GM19455 (cell line): ENCODE results near the gene KIFAP3.
"Not testable (repeated sequence)": the region's sequence is repeated elsewhere in the genome, so short reads cannot be mapped to it uniquely, and the experiment has no call there.

Experiments
- ATAC-seq: cut with Tn5 transposase; IDR thresholded peaks from one replicate; pipeline ENCODE4 v1.9.1; 2021; ENCODE audit not compliant: unreplicated experiment

Gene KIFAP3

GRCh38 chr1:170074250-170075157 lies at the start of gene KIFAP3:
Gene KIFAP3, minus strand, starts transcription at chr1:170074695. Its CDS starts 228 bp downstream, at chr1:170074467.
- peak; percentile 99 for ATAC-seq

- no peak for ATAC-seq
Observed at GRCh38 chr1:170122366-170122765, 47.9 kb upstream of the KIFAP3 start.

GRCh38 chr1:170114906-170115305 lies 40.4 kb upstream of the KIFAP3 start:
- ATAC-seq: no peak

GRCh38 chr1:170113140-170113539 lies 38.6 kb upstream of the KIFAP3 start:
- ATAC-seq: not testable (repeated sequence)

- no peak for ATAC-seq
Observed at GRCh38 chr1:170097449-170097948, 23.0 kb upstream of the KIFAP3 start.

- no peak for ATAC-seq
Observed at GRCh38 chr1:170096806-170097340, 22.4 kb upstream of the KIFAP3 start.

GRCh38 chr1:170095976-170096748 lies 21.7 kb upstream of the KIFAP3 start:
- no peak for ATAC-seq

GRCh38 chr1:170094697-170095616 lies 20.5 kb upstream of the KIFAP3 start:
- not testable (repeated sequence) for ATAC-seq

GRCh38 chr1:170086399-170087032 lies 12.0 kb upstream of the KIFAP3 start:
- no peak for ATAC-seq

- no peak for ATAC-seq
Observed at GRCh38 chr1:170085091-170085490, 10.6 kb upstream of the KIFAP3 start.

GRCh38 chr1:170078610-170079189 lies 4.2 kb upstream of the KIFAP3 start:
- no peak for ATAC-seq

- no peak for ATAC-seq
Observed at GRCh38 chr1:170077926-170078325, 3.4 kb upstream of the KIFAP3 start.

GRCh38 chr1:170076952-170077351 lies 2.5 kb upstream of the KIFAP3 start:
- ATAC-seq: not testable (repeated sequence)

GRCh38 chr1:170076199-170076598 lies 1.7 kb upstream of the KIFAP3 start:
- ATAC-seq: no peak

GRCh38 chr1:170075186-170075585 lies 691 bp upstream of the KIFAP3 start:
- ATAC-seq: no peak

- ATAC-seq: no peak
Observed at GRCh38 chr1:170073893-170074249, 624 bp downstream of the KIFAP3 start.

GRCh38 chr1:170071378-170071777 lies 3.1 kb downstream of the KIFAP3 start:
- no peak for ATAC-seq

GRCh38 chr1:170068923-170069322 lies 5.6 kb downstream of the KIFAP3 start:
- ATAC-seq: no peak

- no peak for ATAC-seq
Observed at GRCh38 chr1:170067253-170067819, 7.2 kb downstream of the KIFAP3 start.
